Kasumi-1 (cell line): ENCODE measurements around the gene ADGRB3.
A peak's percentile ranks its signal among the peaks of the same experiment; 100 is the strongest.
"Not testable (repeated sequence)": the region's sequence is repeated elsewhere in the genome, so short reads cannot be mapped to it uniquely, and the experiment has no call there.

ENCODE experiments used
- DNase-seq, 2 experiments: peaks; one replicate each; lab custom pipeline; 2025; lab: John Stamatoyannopoulos, UW

ADGRB3 gene

DNA sequence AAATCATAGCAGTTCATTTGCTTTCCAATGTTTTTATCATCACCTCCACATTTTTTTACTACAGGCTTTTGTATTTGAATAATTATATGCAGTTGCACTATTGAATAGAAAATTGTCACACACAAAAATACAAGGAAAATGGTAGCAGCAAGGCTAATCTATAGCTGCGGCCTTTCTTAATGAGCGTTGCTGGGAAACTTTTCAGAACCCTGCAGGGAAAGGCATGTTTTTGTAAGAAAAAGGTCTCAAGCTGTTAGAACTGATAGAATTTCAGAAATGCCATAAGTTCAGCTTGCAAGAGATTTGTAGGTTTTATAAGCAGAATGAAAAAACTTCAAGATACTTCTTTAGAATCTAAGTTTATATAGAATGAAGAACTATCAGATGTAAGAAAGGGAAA lies 625.9 kb downstream of the ADGRB3 start:
- DNase-seq: no peak

- no peak for DNase-seq
Observed at GRCh38 chr6:69263297-69263696, 628.2 kb downstream of the ADGRB3 start.

DNA sequence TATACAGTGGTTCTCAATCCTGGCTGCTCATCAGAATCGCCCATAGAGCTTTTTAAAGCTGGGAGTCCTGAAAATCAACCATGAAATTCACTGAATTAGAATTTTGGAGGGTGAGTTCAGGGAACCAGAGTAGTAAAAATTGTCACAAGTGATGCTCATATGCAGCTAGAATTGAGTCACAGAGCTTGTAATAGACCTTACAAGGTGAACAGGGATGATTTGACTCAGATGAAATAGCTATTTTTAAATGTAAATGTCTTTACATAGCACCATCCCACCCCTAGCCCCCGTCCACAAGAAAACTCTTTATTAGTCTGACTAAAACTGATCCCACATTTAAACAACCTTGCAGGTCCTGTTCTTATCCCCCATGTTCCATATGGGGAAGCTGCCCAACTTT lies 630.0 kb downstream of the ADGRB3 start:
- no peak for DNase-seq

GRCh38 chr6:69265706-69266105 lies 630.6 kb downstream of the ADGRB3 start:
- no peak for DNase-seq

DNA sequence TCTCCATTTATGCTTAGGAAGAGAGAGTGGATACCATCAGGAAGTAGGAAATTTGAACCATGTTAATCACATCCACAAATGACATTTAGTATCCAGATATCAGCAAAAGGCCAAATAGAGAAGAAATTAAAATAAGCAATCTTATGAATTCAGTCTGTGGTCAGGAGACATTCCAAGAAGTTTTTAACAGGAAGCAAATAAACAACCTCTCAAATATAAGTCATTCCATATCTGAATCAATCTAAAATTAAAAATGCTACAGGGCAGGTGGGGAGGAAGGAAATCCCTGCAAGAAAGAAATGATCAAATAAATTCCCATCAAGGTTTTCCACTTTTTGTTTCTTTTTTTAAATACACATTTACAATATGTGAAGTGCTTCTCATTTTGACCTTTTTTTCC lies 641.1 kb downstream of the ADGRB3 start:
- DNase-seq: no peak

DNA sequence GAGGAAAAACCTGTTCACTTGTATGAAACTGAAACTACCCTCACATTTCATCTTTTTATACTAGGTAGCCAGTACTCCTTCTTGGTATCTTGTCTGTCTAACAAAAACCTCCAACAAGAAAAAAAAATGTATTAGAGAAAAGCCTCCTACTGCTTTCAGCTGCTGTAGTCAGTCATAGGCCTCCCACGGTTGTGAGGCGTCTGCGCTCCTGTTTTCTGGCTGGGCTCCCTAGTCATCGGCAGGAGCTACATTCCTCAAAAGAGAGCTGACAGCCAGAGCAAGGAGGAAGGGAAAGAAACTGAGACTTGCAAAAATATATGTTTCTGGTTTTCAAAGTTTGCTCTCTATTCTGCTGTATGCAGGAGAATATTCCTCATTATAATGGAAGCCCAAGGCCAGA lies 644.7 kb downstream of the ADGRB3 start:
- DNase-seq: no peak

DNA sequence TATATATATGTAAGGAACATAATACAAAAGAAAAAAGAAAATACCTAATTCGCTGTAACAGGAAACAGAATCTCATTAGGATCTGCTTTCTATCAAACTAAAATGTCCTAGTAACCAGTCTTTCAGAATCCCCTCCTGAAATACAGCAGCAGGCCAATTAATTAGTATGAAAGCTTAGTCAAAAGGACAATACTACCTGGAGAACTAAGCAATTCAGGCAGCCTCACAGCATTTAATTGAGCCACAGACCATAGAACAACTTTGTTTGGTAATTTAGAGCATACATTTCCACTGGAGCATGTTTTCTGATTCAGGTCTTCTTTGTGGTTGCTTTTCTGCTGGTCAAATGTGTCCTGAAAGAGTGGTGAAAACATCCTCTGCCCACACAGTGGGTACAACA lies 645.8 kb downstream of the ADGRB3 start:
- no peak for DNase-seq

DNA sequence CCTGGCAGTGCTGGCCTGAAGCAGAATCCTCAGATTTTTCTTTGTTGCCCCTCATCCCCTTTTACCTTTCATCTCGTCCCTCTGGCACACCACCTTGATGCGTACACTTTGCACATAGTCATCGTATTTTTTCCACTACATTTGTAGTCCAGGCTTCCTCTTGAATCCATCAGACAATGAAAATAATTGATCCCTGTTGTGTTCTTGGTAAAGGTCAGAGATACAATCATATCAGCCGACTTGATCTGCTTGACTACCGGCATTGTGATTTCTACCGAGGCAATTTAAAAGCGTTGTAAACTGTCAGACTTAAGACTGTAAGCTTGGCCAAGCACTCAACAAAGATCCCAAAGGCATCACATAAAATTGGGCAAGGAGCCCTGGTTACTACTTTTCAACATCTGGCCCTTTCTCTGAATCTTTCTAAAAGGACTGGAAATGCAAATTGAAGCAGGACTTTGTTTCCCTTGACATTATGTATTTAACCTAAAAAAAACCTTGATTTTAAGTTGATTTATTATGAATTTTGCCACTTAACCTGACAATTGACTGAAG lies 649.2 kb downstream of the ADGRB3 start:
- DNase-seq: no peak

DNA sequence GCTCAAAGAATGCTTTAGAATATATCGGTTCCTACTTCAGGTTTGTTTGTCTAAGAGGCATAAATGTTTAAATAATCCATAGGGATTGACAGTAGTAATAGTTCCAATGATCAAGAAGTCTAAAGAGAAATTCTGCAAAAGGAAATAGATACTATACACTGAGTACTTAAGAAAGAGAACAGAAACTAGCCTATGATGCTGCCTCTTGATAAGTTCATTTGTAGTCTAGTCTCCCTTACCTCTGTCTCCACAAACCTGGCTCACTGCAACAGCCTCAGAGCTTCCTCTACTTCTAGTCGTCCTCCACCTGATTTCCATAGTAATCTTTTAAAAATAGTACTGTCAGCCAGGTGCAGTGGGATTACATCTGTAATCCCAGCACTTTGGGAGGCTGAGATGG lies 650.0 kb downstream of the ADGRB3 start:
- no peak for DNase-seq

DNA sequence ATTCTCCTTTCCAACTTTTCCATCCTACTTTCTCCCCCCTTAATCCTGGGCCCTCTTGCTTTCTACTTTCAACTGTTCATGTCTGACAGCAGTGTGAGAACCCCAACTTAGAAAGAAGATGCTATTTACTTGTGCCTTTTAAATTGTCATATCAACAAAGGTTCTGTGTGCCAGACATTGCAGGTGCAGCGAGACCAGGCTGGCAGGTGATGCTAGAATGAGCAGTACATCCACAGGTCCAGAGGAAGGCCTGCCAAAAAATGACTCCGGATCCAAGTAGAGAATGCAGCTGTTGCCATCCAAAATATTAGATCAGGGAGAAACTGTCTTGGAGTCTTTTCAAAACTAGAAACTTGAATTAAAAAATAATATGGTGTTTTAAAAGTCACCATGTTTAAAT lies 651.2 kb downstream of the ADGRB3 start:
- DNase-seq: no peak

DNA sequence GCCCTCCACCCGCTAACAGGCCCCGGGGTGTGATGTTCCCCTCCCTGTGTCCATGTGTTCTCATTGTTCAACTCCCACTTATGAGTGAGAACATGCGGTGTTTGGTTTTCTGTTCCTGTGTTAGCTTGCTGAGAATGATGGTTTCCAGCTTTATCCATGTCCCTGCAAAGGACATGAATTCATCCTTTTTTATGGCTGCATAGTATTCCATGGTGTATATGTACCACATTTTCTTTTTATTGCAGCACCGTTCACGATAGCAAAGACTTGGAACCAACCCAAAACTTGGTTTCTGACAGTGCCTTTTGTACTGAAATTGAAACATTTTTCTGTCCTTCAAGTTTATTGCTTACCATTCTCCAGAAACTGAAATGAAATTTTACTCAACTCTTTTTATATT lies 653.1 kb downstream of the ADGRB3 start:
- not testable (repeated sequence) for DNase-seq

DNA sequence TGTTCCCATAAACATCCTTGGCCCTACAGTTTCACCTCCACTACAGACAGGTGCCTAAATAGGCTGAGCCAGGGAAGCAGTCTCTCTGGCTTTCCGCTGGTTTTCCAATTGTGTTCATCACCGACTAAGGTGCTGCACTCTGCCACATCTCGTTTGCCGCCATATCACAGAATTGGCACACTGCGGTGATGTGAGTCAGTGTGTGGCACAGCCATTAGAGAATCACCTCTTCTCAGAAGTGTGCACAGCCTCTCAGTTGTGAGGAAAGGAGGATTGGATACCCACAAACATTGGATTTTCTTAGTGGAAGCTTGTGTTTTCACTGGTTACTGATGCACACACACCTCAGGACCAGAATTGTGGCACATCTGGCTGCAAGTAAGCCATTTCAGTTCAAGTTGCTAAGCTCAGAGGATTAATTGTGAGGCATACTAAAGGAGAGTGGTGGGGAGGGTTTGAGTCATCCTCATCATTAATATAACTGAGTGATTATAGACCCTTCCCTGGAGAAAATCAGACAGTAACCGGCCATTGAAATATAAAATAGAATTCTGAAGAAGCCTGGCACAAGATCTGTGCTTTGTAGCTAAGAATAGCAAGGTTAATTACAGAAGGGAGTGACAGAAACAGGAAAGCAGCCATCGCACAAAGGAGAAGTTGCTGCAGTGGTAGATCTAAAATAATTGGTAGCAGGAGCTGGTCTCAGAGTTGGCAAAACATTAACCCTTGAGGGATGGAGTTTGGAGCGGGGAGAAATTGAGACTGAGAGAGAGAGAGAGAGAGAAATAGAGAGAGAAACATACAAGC lies 654.8 kb downstream of the ADGRB3 start:
- DNase-seq: peak; percentile 65 to 74

GRCh38 chr6:69293471-69293870 lies 658.4 kb downstream of the ADGRB3 start:
- DNase-seq: no peak

GRCh38 chr6:69294407-69294806 lies 659.3 kb downstream of the ADGRB3 start:
- DNase-seq: no peak

DNA sequence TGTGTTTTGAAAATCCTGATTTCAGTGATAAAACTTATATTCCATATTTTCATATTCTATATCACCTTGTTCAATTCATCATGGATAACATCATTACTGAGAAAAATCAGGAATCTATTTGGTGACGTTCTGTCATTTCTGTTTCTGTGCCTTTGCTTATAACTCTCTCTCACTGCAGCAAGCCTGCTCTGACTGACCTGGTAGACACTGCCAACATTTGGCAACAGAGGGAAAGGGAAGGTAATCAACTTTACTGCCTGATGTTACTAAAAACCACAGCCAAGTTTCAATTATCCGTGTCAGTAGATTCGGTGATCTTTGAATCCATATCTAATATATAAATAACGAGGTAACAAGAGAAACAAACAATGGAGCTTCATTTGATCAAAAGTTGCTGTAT lies 659.8 kb downstream of the ADGRB3 start:
- no peak for DNase-seq

DNA sequence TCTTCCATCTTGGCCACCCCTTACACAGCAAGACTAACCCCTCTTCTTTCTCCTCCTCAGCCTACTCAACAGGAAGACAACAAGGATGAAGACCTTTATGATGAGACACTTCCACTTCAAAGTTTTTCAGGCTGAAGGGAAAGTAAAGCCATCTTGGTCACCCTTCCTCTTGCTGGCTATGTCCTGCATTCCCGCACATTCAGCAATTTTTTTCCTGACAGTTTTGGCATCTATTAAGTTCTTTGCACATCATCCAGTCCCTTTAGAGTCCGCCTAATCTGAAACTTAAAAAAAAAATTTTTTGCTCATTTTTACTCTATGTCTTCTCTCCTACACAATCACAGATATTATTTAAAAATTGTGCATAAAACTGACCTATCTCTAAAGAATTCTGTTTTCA lies 668.3 kb downstream of the ADGRB3 start:
- no peak for DNase-seq

DNA sequence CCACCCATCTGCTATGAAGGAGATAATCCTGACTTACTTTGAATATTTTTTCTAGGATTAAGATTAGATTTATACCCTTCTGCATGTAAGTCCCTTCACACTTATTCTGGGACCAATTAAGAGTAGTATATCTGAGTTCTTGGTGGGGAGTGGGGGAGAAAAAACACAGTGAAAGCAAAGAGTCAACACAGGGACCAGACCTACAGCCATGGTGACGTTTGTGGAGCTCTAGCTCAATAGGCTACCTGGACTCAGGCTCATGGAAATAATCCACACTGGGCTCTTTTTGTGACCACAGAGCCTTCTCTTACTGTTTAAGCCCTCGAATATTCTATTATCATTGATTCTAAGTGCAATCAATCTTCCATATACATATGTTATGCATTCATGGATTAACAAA lies 670.4 kb downstream of the ADGRB3 start:
- DNase-seq: no peak

GRCh38 chr6:69308584-69308983 lies 673.5 kb downstream of the ADGRB3 start:
- DNase-seq: no peak

DNA sequence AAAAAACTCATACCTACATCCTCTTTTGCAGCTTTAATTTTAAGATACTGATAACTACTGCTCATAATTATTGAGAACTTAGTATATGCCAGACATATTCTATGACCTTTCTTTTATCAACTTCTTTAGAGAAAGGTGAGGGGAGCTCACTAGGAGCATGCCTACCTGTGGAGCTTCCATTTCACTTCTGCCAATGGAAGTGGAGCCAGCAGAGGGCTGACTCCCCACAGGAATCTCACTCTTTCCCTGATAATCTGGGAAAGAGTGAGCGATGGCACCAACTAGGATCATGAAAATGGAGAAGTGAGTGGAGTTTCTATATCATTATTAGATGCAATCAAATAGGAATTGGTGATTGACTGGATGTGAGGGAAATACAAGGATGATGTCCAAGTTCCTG lies 676.8 kb downstream of the ADGRB3 start:
- DNase-seq: no peak

- DNase-seq: no peak
Observed at GRCh38 chr6:69314001-69314400, 678.9 kb downstream of the ADGRB3 start.

DNA sequence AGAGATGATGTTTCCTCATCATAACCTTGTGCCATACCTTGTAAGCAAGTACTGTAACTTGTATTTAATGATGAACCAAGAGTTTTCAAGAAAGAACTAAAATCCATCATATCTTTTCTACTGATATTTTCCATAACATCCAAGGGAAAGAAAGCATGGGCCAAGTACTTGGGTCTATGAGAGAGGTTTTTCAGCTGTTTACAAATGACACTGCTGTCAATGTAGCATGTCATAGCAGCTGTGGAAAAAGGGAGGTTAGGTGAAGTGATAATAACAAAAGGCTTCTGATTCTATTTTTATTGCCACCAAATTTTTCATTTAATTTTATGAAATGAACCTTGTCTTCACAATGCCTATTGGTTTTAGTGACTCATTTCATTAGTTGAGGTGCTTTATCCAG lies 679.4 kb downstream of the ADGRB3 start:
- DNase-seq: no peak

GRCh38 chr6:69331886-69332285 lies 696.8 kb downstream of the ADGRB3 start:
- DNase-seq: no peak

DNA sequence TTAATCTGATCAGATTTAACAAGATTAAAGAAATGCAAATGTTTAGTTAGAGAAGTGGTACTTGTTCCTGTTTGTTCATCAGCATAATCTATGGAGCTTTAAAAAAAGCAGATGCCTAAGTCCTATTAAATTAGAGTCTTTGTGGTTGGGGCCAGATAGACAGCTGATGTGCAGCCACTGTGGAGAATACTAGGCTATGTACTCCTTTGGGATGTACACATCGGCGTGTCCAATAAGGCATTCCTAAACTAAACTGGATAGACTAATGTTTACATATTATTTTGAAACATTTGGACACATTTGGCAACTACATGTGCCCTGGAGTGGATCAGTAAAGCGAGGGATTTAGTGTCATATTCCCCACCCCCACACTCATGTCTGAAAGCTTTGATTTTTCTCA lies 702.2 kb downstream of the ADGRB3 start:
- DNase-seq: no peak
